Prostate gland (tissue), 2 donors: ENCODE data around the gene IFNA7. TPM values are rescaled to one million over a fixed set of nuclear protein-coding genes. Genes with fewer than 3 reads are reported as not detected.
"Not testable (repeated sequence)": the region's sequence is repeated elsewhere in the genome, so short reads cannot be mapped to it uniquely, and the experiment has no call there.

Source experiments
- DNase-seq: peaks from one replicate; pipeline ENCODE4 v3.0.0-alpha.2; 2019; ENCODE audit warnings: low spot score
- H3K27ac ChIP-seq, 2 donors: fragments of 200-600 bp; sonication (generic); 2 replicates each; pipeline ENCODE4 v1.5.1; 2017 to 2019
- H3K27me3 ChIP-seq: fragments of 200-600 bp; sonication (generic); replicated peaks from 2 replicates; pipeline ENCODE4 v1.5.1; 2019; ENCODE audit not compliant: insufficient read depth
- H3K36me3 ChIP-seq, 2 donors: fragments of 200-600 bp; sonication (generic); 1 replicate in 1 of 2; 2 replicates in 1 of 2; pipeline versions ENCODE4 v1.5.1 to v1.8.1; 2017 to 2019
- H3K4me1 ChIP-seq: fragments of 200-600 bp; sonication (generic); replicated peaks from 2 replicates; pipeline ENCODE4 v1.5.1; 2019
- H3K4me3 ChIP-seq, 2 donors: fragments of 200-600 bp; sonication (generic); 2 replicates each; pipeline ENCODE4 v1.5.1; 2017 to 2019
- H3K9me3 ChIP-seq: fragments of 200-600 bp; sonication (generic); 2 replicates; pipeline ENCODE4 v1.5.1; 2017
- CTCF ChIP-seq, 4 experiments: fragments of 200-600 bp in 2 of 4; fragments of 450-650 bp in 2 of 4; sonication (generic) in 2 of 4; IDR thresholded peaks; 1 replicate in 3 of 4; 2 replicates in 1 of 4; pipeline ENCODE4 v1.5.1; 2016 to 2019; ENCODE audit warnings: antibody characterized with exemption in 4 of 4, mild to moderate bottlenecking in 2 of 4, moderate library complexity in 2 of 4
- POLR2A ChIP-seq: fragments of 450-650 bp; IDR thresholded peaks from one replicate; pipeline ENCODE4 v1.6.1; 2016; ENCODE audit warnings: antibody characterized with exemption, mild to moderate bottlenecking
- POLR2AphosphoS5 ChIP-seq: sonication (generic); formaldehyde crosslinking; IDR thresholded peaks from one replicate; pipeline ENCODE4 v1.6.1; 2017; ENCODE audit warnings: antibody characterized with exemption
- WGBS: methylation state at CpG from one replicate; pipeline ENCODE4 v1.1.5; 2018; 5-methylcytosine and 5-hydroxymethylcytosine counted together
- intact Hi-C: fragments of 100-400 bp; cut with DNase I; formaldehyde crosslinking; loops from one replicate; pipeline ENCODE4 v1.14.2; 2022
- total RNA-seq, 2 donors: library from RNA; depleted of rRNA; stranded (reverse); fragments of >200 nt; gene quantifications; one replicate each; pipeline ENCODE4 v1.1.0, GENCODE V29; 2016

IFNA7 gene
- total RNA-seq, 2 donors from 2014 or later: not detected

DNA sequence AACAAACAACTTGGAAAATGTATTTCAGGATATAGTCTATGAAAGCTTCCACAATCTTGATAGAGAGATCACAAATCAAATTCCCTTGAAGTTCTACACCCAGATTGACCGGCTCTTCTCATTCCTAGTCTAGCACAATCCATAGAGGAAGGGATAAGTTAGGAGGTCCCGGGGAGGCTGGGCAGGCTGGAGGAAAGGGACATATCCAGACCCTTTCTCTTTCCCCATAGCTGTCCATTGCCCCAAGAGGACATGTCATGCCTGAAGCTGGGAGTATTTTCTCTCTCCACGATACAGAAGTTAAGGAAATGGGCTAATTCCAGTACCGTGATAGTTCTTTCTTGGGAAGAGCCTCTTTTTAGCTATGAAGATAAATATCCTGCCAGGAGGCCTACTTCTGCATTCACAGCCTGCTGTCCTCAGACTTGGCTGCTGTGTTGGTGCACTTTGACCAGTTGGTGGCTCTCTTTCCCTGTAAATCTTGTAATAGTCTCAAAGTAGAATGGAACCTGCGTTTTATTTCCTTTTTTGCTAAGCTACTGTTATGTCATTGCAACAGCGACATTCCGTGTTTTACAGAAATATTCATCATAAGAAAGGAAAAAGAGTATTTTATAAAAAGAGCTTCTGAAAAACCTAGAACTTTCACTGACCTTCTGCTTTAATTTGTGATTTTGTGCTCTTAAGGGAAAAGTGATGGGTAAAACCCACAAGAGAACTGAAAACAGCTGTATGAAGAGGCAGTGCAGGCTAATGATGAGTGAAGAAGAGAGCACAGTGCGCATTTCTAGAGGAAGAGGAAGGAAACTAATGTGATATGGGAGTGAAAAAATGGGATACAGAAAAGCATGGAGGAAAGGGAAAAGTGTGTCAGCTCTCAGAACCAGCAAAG lies 33.7 kb upstream of the IFNA7 start:
- H3K4me3 ChIP-seq, H3K4me1 ChIP-seq, H3K9me3 ChIP-seq, H3K36me3 ChIP-seq, H3K27ac ChIP-seq, H3K27me3 ChIP-seq: not testable (repeated sequence)
- whole genome bisulfite sequencing: 37% methylated on average over 8 of the region's 8 CpGs
- peak in 3 of 4 experiments; percentile 31 to 44 (median 37) for TF ChIP-seq CTCF (IDR thresholded peaks at IDR 0.05)
- peak; percentile 30 for DNase-seq
- intact Hi-C loops: loop anchor here (10.0 kb wide), 1 partner anchor 549 kb away; no protein-coding TSS in a partner anchor

DNA sequence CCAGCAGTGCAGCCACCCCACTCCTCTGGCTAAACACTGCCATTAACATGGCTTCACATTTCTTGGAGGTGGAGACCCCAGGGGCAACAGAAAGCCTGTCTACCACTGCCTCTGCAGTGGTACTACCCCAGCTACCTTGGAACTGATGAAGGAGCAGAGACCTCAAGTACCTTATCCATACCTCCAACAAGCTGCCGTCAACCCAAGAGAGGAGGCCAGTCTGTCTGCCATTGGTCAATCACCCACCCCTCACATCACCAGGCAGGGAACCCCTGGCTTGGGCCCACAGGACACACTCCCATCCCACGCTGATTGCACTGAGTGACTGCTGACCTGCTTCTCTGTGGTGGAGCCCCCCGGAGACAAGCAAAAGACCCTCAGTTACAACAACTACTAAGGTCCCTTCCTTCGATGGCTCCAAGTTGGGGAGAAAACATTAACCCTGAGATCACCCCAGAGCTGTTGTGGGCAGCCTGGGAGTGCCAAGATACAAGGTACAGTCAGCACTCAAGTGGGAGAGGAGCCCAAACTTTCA lies 32.2 kb upstream of the IFNA7 start:
- TF ChIP-seq CTCF (IDR thresholded peaks at IDR 0.05) (no peak), POLR2A (no peak), POLR2AphosphoS5 (no peak)
- no peak for DNase-seq
- WGBS: 83% methylated on average over 4 of the region's 4 CpGs

GRCh38 chr9:21233258-21233657 lies 31.3 kb upstream of the IFNA7 start:
- no peak for DNase-seq
- WGBS: 95% methylated on average over 2 of the region's 2 CpGs
- Histone ChIP-seq H3K9me3 (no peaks in the 10 kb centered on the region), H3K4me1 (no peaks in the 10 kb centered on the region), H3K36me3 (no peaks in the 10 kb centered on the region), H3K4me3 (no peak overlapping the region), H3K27me3 (no peaks in the 10 kb centered on the region), H3K27ac (no peak overlapping the region)
- TF ChIP-seq CTCF (IDR thresholded peaks at IDR 0.05) (no peak), POLR2A (no peak), POLR2AphosphoS5 (no peak)
- intact Hi-C loops: loop anchor here (10.0 kb wide), 1 partner anchor 552 kb away; no protein-coding TSS in a partner anchor

More for the DNA sequence above, 32.2 kb upstream of the IFNA7 start:
- H3K27ac ChIP-seq: no peak overlapping the region
- no peak overlapping the region for H3K4me3 ChIP-seq
- no peaks in the 10 kb centered on the region for H3K27me3 ChIP-seq
- intact Hi-C loops: loop anchor here (10.0 kb wide), 1 partner anchor 551 kb away; no protein-coding TSS in a partner anchor
- no peaks in the 10 kb centered on the region for H3K9me3 ChIP-seq
- no peaks in the 10 kb centered on the region for H3K36me3 ChIP-seq
- H3K4me1 ChIP-seq: no peaks in the 10 kb centered on the region

DNA sequence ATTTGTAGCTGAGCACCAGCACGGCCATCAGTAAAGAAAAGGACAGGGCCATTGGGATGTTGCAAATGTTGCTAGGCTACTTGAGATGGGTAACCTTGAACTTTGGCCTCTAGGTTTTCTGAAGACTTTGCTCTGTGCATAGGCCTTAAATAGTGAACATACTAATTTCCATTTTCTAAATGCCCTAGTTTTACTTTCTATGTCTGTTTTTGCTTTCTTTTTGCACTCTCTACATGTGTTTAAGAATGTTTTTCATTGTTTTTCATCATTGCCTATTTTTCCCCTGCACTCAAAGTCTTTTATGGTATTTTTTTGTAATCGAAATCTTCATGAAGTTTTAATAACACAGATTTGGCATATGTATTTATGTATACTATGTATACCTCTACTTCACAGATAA lies 26.1 kb upstream of the IFNA7 start, which contains the start of gene IFNA17:
TSS of gene IFNA17 (minus strand) at position 101 of the 400 bp plus-strand sequence. CDS start at position 52, 49 bp downstream.
- intact Hi-C loops: no loop called here
- Histone ChIP-seq H3K36me3 (no peaks in the 10 kb centered on the region), H3K27ac (no peak within 1 kb of the TSS), H3K4me1 (no peaks in the 10 kb centered on the region), H3K4me3 (no peak within 1 kb of the TSS), H3K9me3 (no peaks in the 10 kb centered on the region), H3K27me3 (no peaks in the 10 kb centered on the region)
- TF ChIP-seq CTCF (IDR thresholded peaks at IDR 0.05): no peak
- TF ChIP-seq POLR2AphosphoS5: no peak
- TF ChIP-seq POLR2A: no peak
- DNase-seq: no peak
- 81% methylated on average over 2 of the region's 2 CpGs for WGBS

- intact Hi-C loops, H3K4me3 ChIP-seq, H3K27me3 ChIP-seq, H3K4me1 ChIP-seq, H3K36me3 ChIP-seq, H3K27ac ChIP-seq, H3K9me3 ChIP-seq, DNase-seq: not testable (repeated sequence)
- WGBS: 100% methylated on average over 1 of the region's 1 CpG
These were observed 15.2 kb upstream of the IFNA7 start, which contains the start of gene IFNA16 for GRCh38 chr9:21217211-21217610. TSS of gene IFNA16 (minus strand) at chr9:21217311. CDS start at chr9:21217305, 6 bp downstream.

- H3K27ac ChIP-seq, intact Hi-C loops: not testable (repeated sequence)
- 50% methylated on average over 5 of the region's 5 CpGs for WGBS
These were observed 11.7 kb upstream of the IFNA7 start for GRCh38 chr9:21213411-21214326.

DNA sequence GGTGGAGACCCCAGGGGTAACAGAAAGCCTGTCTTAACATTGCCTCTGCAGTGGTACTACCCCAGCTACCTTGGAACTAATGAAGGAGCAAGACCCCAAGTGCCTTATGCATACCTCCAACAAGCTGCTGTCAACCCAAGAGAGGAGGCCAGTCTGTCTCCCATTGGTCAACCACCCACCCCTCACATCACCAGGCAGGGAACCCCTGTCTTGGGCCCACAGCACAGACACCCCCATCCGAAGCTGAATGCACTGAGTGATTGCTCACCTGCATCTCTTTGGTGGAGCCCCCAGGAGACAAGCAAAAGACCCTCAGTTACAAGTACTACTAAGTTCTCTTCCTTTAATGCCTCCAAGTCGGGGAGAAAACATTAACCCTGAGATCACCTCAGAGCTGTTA lies 10.2 kb upstream of the IFNA7 start:
- intact Hi-C loops, H3K9me3 ChIP-seq, H3K27me3 ChIP-seq, H3K4me3 ChIP-seq, H3K27ac ChIP-seq, H3K36me3 ChIP-seq, DNase-seq, H3K4me1 ChIP-seq: not testable (repeated sequence)
- WGBS: 71% methylated on average over 2 of the region's 2 CpGs

More at GRCh38 chr9:21213411-21214326, 11.7 kb upstream of the IFNA7 start:
- H3K4me1 ChIP-seq, H3K27me3 ChIP-seq, H3K4me3 ChIP-seq, DNase-seq, H3K9me3 ChIP-seq, H3K36me3 ChIP-seq: not testable (repeated sequence)
